ENCODE results near the gene MRPS7.

MRPS7 gene

GRCh38 chr17:75295201-75296158, 33.8 kb downstream of the MRPS7 start:
- no peak for TF ChIP-seq CTCF (IDR thresholded peaks at IDR 0.05; ENCODE audit: low read depth, low read length, missing control alignments)
- H3K4me3 ChIP-seq (replicated peaks; ENCODE audit: low read depth, low read length) = no peak overlapping the region
- DNase-seq (ENCODE audit: extremely low read depth, low read depth) = no peak

GRCh38 chr17:75300280-75300679, 38.6 kb downstream of the MRPS7 start:
- no peak for DNase-seq (ENCODE audit: extremely low read depth, low read depth)
- H3K4me3 ChIP-seq (replicated peaks; ENCODE audit: low read depth, low read length) = no peak overlapping the region
- no peak for TF ChIP-seq CTCF (IDR thresholded peaks at IDR 0.05; ENCODE audit: low read depth, low read length, missing control alignments)

GRCh38 chr17:75301049-75301448, 39.4 kb downstream of the MRPS7 start:
- TF ChIP-seq CTCF (IDR thresholded peaks at IDR 0.05; ENCODE audit: low read depth, low read length, missing control alignments) = no peak
- DNase-seq (ENCODE audit: extremely low read depth, low read depth) = no peak

GRCh38 chr17:75301502-75302206, 40.0 kb downstream of the MRPS7 start:
- no peak for DNase-seq (ENCODE audit: extremely low read depth, low read depth)
- no peak overlapping the region for H3K4me3 ChIP-seq (replicated peaks; ENCODE audit: low read depth, low read length)
- no peak for TF ChIP-seq CTCF (IDR thresholded peaks at IDR 0.05; ENCODE audit: low read depth, low read length, missing control alignments)

More at GRCh38 chr17:75301049-75301448, 39.4 kb downstream of the MRPS7 start:
- H3K4me3 ChIP-seq (replicated peaks; ENCODE audit: low read depth, low read length) = no peak overlapping the region

GRCh38 chr17:75307957-75308731, 46.5 kb downstream of the MRPS7 start:
- H3K4me3 ChIP-seq (replicated peaks; ENCODE audit: low read depth, low read length) = no peak overlapping the region
- TF ChIP-seq CTCF (IDR thresholded peaks at IDR 0.05; ENCODE audit: low read depth, low read length, missing control alignments) = no peak
- DNase-seq (ENCODE audit: extremely low read depth, low read depth) = no peak
